ENCODE measurements around the gene KCNH2. TPM values are rescaled to one million over a fixed set of nuclear protein-coding genes. Genes with fewer than 3 reads are reported as not detected.
"Not testable (repeated sequence)": the region's sequence is repeated elsewhere in the genome, so short reads cannot be mapped to it uniquely, and the experiment has no call there.

KCNH2 gene
- total RNA-seq (2021; ENCODE audit: unreplicated experiment) = 1.8 TPM
- polyA plus RNA-seq (2012; ENCODE audit: insufficient read length) = 3.1 TPM
- Bru-seq, nascent RNA = percentile 25 among the genes with signal in this experiment
- BruChase-seq, experiment 1, labeled RNA remaining after a 2-hour chase = percentile 25 among the genes with signal in this experiment
- BruChase-seq, experiment 2, labeled RNA remaining after a 6-hour chase = percentile 34 among the genes with signal in this experiment
- long read RNA-seq, partial matches to known transcripts = 3 of 4 reads
- long read RNA-seq, other reads (novel, unspliced or antisense) = 1 of 4 reads

GRCh38 chr7:150978126-150978789, at the start of gene KCNH2:
KCNH2 (minus strand) TSS chr7:150978321; CDS start chr7:150977913, 408 bp downstream.
- DNase-seq (ENCODE audit: low read depth, low spot score) = no peak
- H3K36me3 ChIP-seq (ENCODE audit: control insufficient read depth, insufficient read depth, low read length) = no peaks in the 10 kb centered on the region; the same call in 1 of the 2 replicates
- peaks cover 20% of the 10 kb centered on the region for H3K4me1 ChIP-seq (ENCODE audit: control insufficient read depth, insufficient read depth, low read length)
- in situ Hi-C loops (cut with HindIII; ENCODE audit: low pct_unique_long_range_greater_than_20kb, low sequenced_read_pairs) = no loop called here
- BruUV-seq (replicated peaks) = no TSS peak
- CTCF ChIA-PET = interaction anchor here (1.0 kb wide), 1 partner anchor 20 kb away, joined by 4 read pairs; no protein-coding TSS in a partner anchor
- H3K4me3 ChIP-seq (ENCODE audit: low read depth in 2 of 2, low read length in 2 of 2) = peak within 1 kb of the TSS; percentile 31 to 53
- H3K27ac ChIP-seq (ENCODE audit: low read length) = no peak within 1 kb of the TSS
- ATAC-seq = peak; percentile 47
- H3K9me3 ChIP-seq (ENCODE audit: control insufficient read depth, insufficient read depth, low read depth, low read length) = no peaks in the 10 kb centered on the region
- TF ChIP-seq REST (IDR thresholded peaks at IDR 0.05; ENCODE audit: insufficient read depth in 1 of 2, low read depth in 2 of 2, low read length in 1 of 2) = no peak
- no peak for TF ChIP-seq TCF7L2 (IDR thresholded peaks at IDR 0.05; ENCODE audit: low read depth, low read length)
- TF ChIP-seq POLR2AphosphoS5 (IDR thresholded peaks at IDR 0.05; ENCODE audit: low read depth, low read length) = no peak
- TF ChIP-seq, protein P1, sequence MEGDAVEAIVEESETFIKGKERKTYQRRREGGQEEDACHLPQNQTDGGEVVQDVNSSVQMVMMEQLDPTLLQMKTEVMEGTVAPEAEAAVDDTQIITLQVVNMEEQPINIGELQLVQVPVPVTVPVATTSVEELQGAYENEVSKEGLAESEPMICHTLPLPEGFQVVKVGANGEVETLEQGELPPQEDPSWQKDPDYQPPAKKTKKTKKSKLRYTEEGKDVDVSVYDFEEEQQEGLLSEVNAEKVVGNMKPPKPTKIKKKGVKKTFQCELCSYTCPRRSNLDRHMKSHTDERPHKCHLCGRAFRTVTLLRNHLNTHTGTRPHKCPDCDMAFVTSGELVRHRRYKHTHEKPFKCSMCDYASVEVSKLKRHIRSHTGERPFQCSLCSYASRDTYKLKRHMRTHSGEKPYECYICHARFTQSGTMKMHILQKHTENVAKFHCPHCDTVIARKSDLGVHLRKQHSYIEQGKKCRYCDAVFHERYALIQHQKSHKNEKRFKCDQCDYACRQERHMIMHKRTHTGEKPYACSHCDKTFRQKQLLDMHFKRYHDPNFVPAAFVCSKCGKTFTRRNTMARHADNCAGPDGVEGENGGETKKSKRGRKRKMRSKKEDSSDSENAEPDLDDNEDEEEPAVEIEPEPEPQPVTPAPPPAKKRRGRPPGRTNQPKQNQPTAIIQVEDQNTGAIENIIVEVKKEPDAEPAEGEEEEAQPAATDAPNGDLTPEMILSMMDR (IDR thresholded peaks at IDR 0.05) = no peak
- no peak for TF ChIP-seq SIN3A (IDR thresholded peaks at IDR 0.05; ENCODE audit: borderline replicate concordance, insufficient read depth, low read depth, low read length)
- intact Hi-C loops (cut with micrococcal nuclease; ENCODE audit: unreplicated experiment) = no loop called here
- POLR2A ChIA-PET = no interaction called here
- H3K27me3 ChIP-seq (ENCODE audit: control insufficient read depth, insufficient read depth, low read length) = peaks cover 3% of the 10 kb centered on the region; the same call in 1 of the 2 replicates

- H3K4me1 ChIP-seq (ENCODE audit: control insufficient read depth, insufficient read depth, low read length); BruUV-seq (replicated peaks); in situ Hi-C loops (cut with HindIII; ENCODE audit: low pct_unique_long_range_greater_than_20kb, low sequenced_read_pairs); H3K36me3 ChIP-seq (ENCODE audit: control insufficient read depth, insufficient read depth, low read length); intact Hi-C loops (cut with micrococcal nuclease; ENCODE audit: unreplicated experiment); ATAC-seq; DNase-seq (ENCODE audit: low read depth, low spot score); H3K9me3 ChIP-seq (ENCODE audit: control insufficient read depth, insufficient read depth, low read depth, low read length); H3K27me3 ChIP-seq (ENCODE audit: control insufficient read depth, insufficient read depth, low read length): not testable (repeated sequence)
- ChIA-PET CTCF (interaction anchor here (0.6 to 1.5 kb wide), 6 partner anchors 9 to 83 kb away, joined by 3 to 9 read pairs (median 4); no protein-coding TSS in a partner anchor), POLR2A (interaction anchor here (0.6 to 1.0 kb wide), 3 partner anchors 8 to 35 kb away, joined by 3 to 7 read pairs (median 4); no protein-coding TSS in a partner anchor)
- H3K4me3 ChIP-seq (ENCODE audit: low read depth in 2 of 2, low read length in 2 of 2) = peak overlapping the region; percentile 73 to 79
- peak overlapping the region; percentile 60 for H3K27ac ChIP-seq (ENCODE audit: low read length)
Observed at GRCh38 chr7:151027728-151028130, 49.6 kb upstream of the KCNH2 start.

DNA sequence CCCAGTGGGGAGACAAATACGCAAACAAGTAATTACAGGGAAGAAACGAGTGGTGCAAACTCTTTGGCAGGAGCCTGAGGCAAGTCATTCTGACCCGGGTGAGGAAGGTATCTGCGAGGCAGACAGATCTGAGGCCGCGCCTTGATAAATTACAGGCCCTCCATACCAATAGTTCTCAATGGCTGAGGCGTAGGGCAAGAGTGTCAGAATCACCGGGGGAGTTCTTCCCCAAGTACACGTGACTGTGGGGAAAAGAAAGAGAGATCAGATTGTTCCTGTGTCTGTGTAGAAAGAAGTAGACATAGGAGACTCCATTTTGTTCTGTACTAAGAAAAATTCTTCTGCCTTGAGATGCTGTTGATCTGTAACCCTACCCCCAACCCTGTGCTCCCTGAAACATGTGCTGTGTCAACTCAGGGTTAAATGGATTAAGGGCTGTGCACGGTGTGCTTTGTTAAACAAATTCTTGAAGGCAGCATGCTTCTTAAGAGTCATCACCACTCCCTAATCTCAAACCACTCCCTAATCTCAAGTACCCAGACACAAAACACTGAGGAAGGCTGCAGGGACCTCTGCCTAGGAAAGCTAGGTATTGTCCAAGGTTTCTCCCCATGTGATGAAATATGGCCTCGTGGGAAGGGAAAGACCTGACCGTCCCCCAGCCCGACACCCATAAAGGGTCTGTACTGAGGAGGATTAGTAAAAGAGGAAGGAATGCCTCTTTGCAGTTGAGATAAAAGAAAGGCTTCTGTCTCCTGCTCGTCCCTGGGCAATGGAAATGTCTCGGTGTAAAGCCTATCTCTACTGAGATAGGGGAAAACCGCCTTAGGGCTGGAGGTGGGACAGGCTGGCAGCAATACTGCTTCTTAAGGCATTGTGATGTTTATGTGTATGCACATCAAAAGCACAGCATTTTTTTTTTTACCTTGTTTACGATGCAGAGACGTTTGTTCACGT, 48.9 kb upstream of the KCNH2 start:
- H3K36me3 ChIP-seq (ENCODE audit: control insufficient read depth, insufficient read depth, low read length); H3K9me3 ChIP-seq (ENCODE audit: control insufficient read depth, insufficient read depth, low read depth, low read length); H3K27me3 ChIP-seq (ENCODE audit: control insufficient read depth, insufficient read depth, low read length); DNase-seq (ENCODE audit: low read depth, low spot score); H3K4me1 ChIP-seq (ENCODE audit: control insufficient read depth, insufficient read depth, low read length); intact Hi-C loops (cut with micrococcal nuclease; ENCODE audit: unreplicated experiment); in situ Hi-C loops (cut with HindIII; ENCODE audit: low pct_unique_long_range_greater_than_20kb, low sequenced_read_pairs); ATAC-seq; POLR2A ChIA-PET; BruUV-seq (replicated peaks): not testable (repeated sequence)
- Histone ChIP-seq H3K4me3 (ENCODE audit: low read depth in 2 of 2, low read length in 2 of 2) (peak overlapping the region; percentile 73 to 79; a peak in 3 of 4 replicates), H3K27ac (ENCODE audit: low read length) (peak overlapping the region; percentile 60)
- CTCF ChIA-PET = interaction anchor here (1.1 to 1.5 kb wide), 3 partner anchors 9 to 84 kb away, joined by 3 to 7 read pairs (median 5); no protein-coding TSS in a partner anchor
